Activated CD8-positive, alpha-beta T cell treated with anti-CD3 and anti-CD28 coated beads for 36 hours (primary cell): ENCODE data around the gene USP40. TPM values are rescaled to one million over a fixed set of nuclear protein-coding genes. Genes with fewer than 3 reads are reported as not detected.

ENCODE experiments used
- ATAC-seq: fragments of 200-7000 bp; cut with Tn5 transposase; one replicate; pipeline ENCODE4 v1.10.0; 2021; ENCODE audit warnings: mild to moderate bottlenecking, moderate library complexity
- CTCF ChIA-PET: fragments of 350-600 bp; sonication (Branson Sonifier 250); formaldehyde crosslinking; loops from one replicate; lab custom pipeline; 2021; ENCODE audit warnings: antibody characterized with exemption; lab: Charles Lee
- POLR2A ChIA-PET: fragments of 350-600 bp; sonication (Branson Sonifier 250); formaldehyde crosslinking; loops from one replicate; lab custom pipeline; 2021; ENCODE audit warnings: antibody characterized with exemption; lab: Charles Lee
- DNase-seq: peaks from one replicate; pipeline ENCODE4 v3.0.0-alpha.2; 2020
- H3K27ac Mint-ChIP-seq: one replicate; pipeline ENCODE4 v1.8.0; 2021; ENCODE audit warnings: mild to moderate bottlenecking, mixed read lengths
- H3K27me3 Mint-ChIP-seq: one replicate; pipeline ENCODE4 v1.8.0; 2021; ENCODE audit warnings: mixed read lengths
- H3K36me3 Mint-ChIP-seq: one replicate; pipeline ENCODE4 v1.8.0; 2021; ENCODE audit warnings: low read depth, mixed read lengths
- H3K4me1 Mint-ChIP-seq: one replicate; pipeline ENCODE4 v1.8.0; 2021; ENCODE audit warnings: low read depth, mixed read lengths
- H3K4me3 Mint-ChIP-seq: one replicate; pipeline ENCODE4 v1.8.0; 2021; ENCODE audit warnings: mild to moderate bottlenecking, moderate library complexity, mixed read lengths
- H3K9me3 Mint-ChIP-seq: one replicate; pipeline ENCODE4 v1.8.0; 2021; ENCODE audit warnings: mixed read lengths
- CTCF ChIP-seq: fragments of 200-600 bp; IDR thresholded peaks from one replicate; pipeline ENCODE4 v1.8.0; 2022; ENCODE audit warnings: antibody characterized with exemption, mild to moderate bottlenecking
- intact Hi-C: fragments of 100-400 bp; cut with micrococcal nuclease; formaldehyde crosslinking; loops from one replicate; pipeline ENCODE4 v1.10.0; 2022
- total RNA-seq, 2 experiments: library from RNA; stranded (reverse); gene quantifications; one replicate each; pipeline ENCODE4 v1.2.3, GENCODE V29; 2021

The USP40 gene
- total RNA-seq, 2 experiments from 2014 or later: 14.0 to 15.8 TPM

- POLR2A ChIA-PET: interaction anchor here (1.3 kb wide), 1 partner anchor 16 kb away, joined by 3 read pairs; no protein-coding TSS in a partner anchor
- H3K4me1 Mint-ChIP-seq: peaks cover 55% of the 10 kb centered on the region
- CTCF ChIA-PET: interaction anchor here (1.6 to 5.3 kb wide), 2 partner anchors 13 to 26 kb away, joined by 4 to 34 read pairs; no protein-coding TSS in a partner anchor
Observed at GRCh38 chr2:233430651-233431050, 135.9 kb downstream of the USP40 start.

GRCh38 chr2:233430081-233430480 lies 136.5 kb downstream of the USP40 start:
- Mint-ChIP-seq H3K4me1 (peaks cover 58% of the 10 kb centered on the region), H3K4me3 (no peak overlapping the region), H3K9me3 (peaks cover 13% of the 10 kb centered on the region), H3K36me3 (peaks cover 41% of the 10 kb centered on the region), H3K27me3 (no peaks in the 10 kb centered on the region), H3K27ac (no peak overlapping the region)
- CTCF ChIA-PET: interaction anchor here (0.7 to 1.6 kb wide), 3 partner anchors 13 to 28 kb away, joined by 3 to 4 read pairs (median 3); no protein-coding TSS in a partner anchor
- ATAC-seq (no peak), DNase-seq (no peak)
- no peak for TF ChIP-seq CTCF
- intact Hi-C loops: no loop called here
- POLR2A ChIA-PET: interaction anchor here (1.3 kb wide), 1 partner anchor 16 kb away, joined by 3 read pairs; no protein-coding TSS in a partner anchor

More at GRCh38 chr2:233430651-233431050, 135.9 kb downstream of the USP40 start:
- Mint-ChIP-seq H3K27ac (no peak overlapping the region), H3K4me3 (no peak overlapping the region), H3K27me3 (no peaks in the 10 kb centered on the region), H3K36me3 (peaks cover 40% of the 10 kb centered on the region), H3K9me3 (peaks cover 12% of the 10 kb centered on the region)
- DNase-seq: no peak
- ATAC-seq: no peak
- intact Hi-C loops: no loop called here
- TF ChIP-seq CTCF: no peak

- DNase-seq (no peak), ATAC-seq (no peak)
- intact Hi-C loops: no loop called here
- Mint-ChIP-seq H3K4me3 (no peak overlapping the region), H3K4me1 (peaks cover 61% of the 10 kb centered on the region), H3K9me3 (peaks cover 13% of the 10 kb centered on the region), H3K27ac (no peak overlapping the region), H3K27me3 (no peaks in the 10 kb centered on the region), H3K36me3 (peaks cover 42% of the 10 kb centered on the region)
- ChIA-PET CTCF (interaction anchor here (0.7 to 2.0 kb wide), 5 partner anchors 14 to 27 kb away, joined by 3 to 12 read pairs (median 4); no protein-coding TSS in a partner anchor), POLR2A (interaction anchor here (1.7 kb wide), 1 partner anchor 11 kb away, joined by 4 read pairs; no protein-coding TSS in a partner anchor)
- TF ChIP-seq CTCF: no peak
Observed at GRCh38 chr2:233429175-233429897, 137.2 kb downstream of the USP40 start.

- POLR2A ChIA-PET: interaction anchor here (1.4 to 1.7 kb wide), 2 partner anchors 9 to 12 kb away, joined by 4 to 6 read pairs; no protein-coding TSS in a partner anchor
- ATAC-seq (no peak), DNase-seq (no peak)
- peaks cover 46% of the 10 kb centered on the region for H3K36me3 Mint-ChIP-seq
- no peak for TF ChIP-seq CTCF
- H3K27me3 Mint-ChIP-seq: no peaks in the 10 kb centered on the region
- CTCF ChIA-PET: interaction anchor here (1.8 to 2.0 kb wide), 2 partner anchors 15 to 24 kb away, joined by 5 to 12 read pairs; no protein-coding TSS in a partner anchor
- H3K9me3 Mint-ChIP-seq: peaks cover 13% of the 10 kb centered on the region
- intact Hi-C loops: no loop called here
- H3K4me1 Mint-ChIP-seq: peaks cover 69% of the 10 kb centered on the region
- H3K27ac Mint-ChIP-seq: no peak overlapping the region
- H3K4me3 Mint-ChIP-seq: no peak overlapping the region
Observed at GRCh38 chr2:233428438-233428837, 138.1 kb downstream of the USP40 start.

- Mint-ChIP-seq H3K27me3 (no peaks in the 10 kb centered on the region), H3K36me3 (peaks cover 50% of the 10 kb centered on the region), H3K4me3 (no peak overlapping the region), H3K9me3 (peaks cover 13% of the 10 kb centered on the region), H3K4me1 (peaks cover 71% of the 10 kb centered on the region), H3K27ac (peak overlapping the region; percentile 47)
- DNase-seq (no peak), ATAC-seq (peak; percentile 53)
- POLR2A ChIA-PET: interaction anchor here (1.4 to 1.7 kb wide), 2 partner anchors 9 to 12 kb away, joined by 4 to 6 read pairs; no protein-coding TSS in a partner anchor
- intact Hi-C loops: no loop called here
- no peak for TF ChIP-seq CTCF
- CTCF ChIA-PET: interaction anchor here (1.8 to 3.4 kb wide), 4 partner anchors 9 to 24 kb away, joined by 5 to 12 read pairs (median 8); no protein-coding TSS in a partner anchor
Observed at GRCh38 chr2:233428008-233428407, 138.6 kb downstream of the USP40 start.
